Peyer's patch (tissue), 4 donors: ENCODE results near the gene MICAL3. TPM values are rescaled to one million over a fixed set of nuclear protein-coding genes. Genes with fewer than 3 reads are reported as not detected.

Experiments
- DNase-seq, 3 donors: peaks; one replicate each; pipeline ENCODE4 v3.0.0-alpha.2; 2017 to 2019
- H3K27ac ChIP-seq, 4 donors: fragments of 200-600 bp; sonication (generic); one replicate each; pipeline ENCODE4 v1.5.1; 2016 to 2019
- H3K27me3 ChIP-seq, 2 donors: fragments of 200-600 bp; sonication (generic); one replicate each; pipeline ENCODE4 v1.5.1; 2019
- H3K36me3 ChIP-seq, 3 donors: fragments of 200-600 bp; sonication (generic); one replicate each; pipeline ENCODE4 v1.5.1; 2016 to 2019
- H3K4me1 ChIP-seq, 4 donors: fragments of 200-600 bp; sonication (generic); one replicate each; pipeline ENCODE4 v1.5.1; 2016 to 2019
- H3K4me3 ChIP-seq, 4 donors: fragments of 200-600 bp; sonication (generic); 1 replicate in 3 of 4; 2 replicates in 1 of 4; pipeline ENCODE4 v1.5.1; 2016 to 2019; ENCODE audit warnings: mild to moderate bottlenecking in 1 of 4
- H3K9me3 ChIP-seq, 4 donors: fragments of 200-600 bp; sonication (generic); one replicate each; pipeline ENCODE4 v1.5.1; 2016 to 2019; ENCODE audit warnings: mild to moderate bottlenecking in 1 of 4
- CTCF ChIP-seq, 6 experiments: fragments of 450-650 bp in 4 of 6; fragments of 200-600 bp in 2 of 6; sonication (generic) in 1 of 6; IDR thresholded peaks; one replicate each; pipeline ENCODE4 v1.5.1; 2017 to 2019; ENCODE audit warnings: antibody characterized with exemption in 6 of 6, mild to moderate bottlenecking in 3 of 6, moderate library complexity in 1 of 6
- POLR2A ChIP-seq, 2 donors: fragments of 450-650 bp; IDR thresholded peaks; one replicate each; pipeline ENCODE4 v1.5.1; 2017; ENCODE audit warnings: antibody characterized with exemption in 2 of 2, mild to moderate bottlenecking in 2 of 2, moderate library complexity in 2 of 2
- total RNA-seq, 4 donors: library from RNA; depleted of rRNA; stranded (reverse); fragments of >200 nt; gene quantifications; one replicate each; pipeline ENCODE4 v1.1.0, GENCODE V29; 2016

MICAL3 gene
- total RNA-seq, 4 donors from 2014 or later: 68.5 to 99.1 (median 88.7) TPM

- Histone ChIP-seq H3K27me3 (no peaks in the 10 kb centered on the region), H3K4me1 (peaks cover 0 to 15% (median 7%) of the 10 kb centered on the region in 4 donors), H3K4me3 (no peak overlapping the region), H3K36me3 (peaks cover 0 to 28% (median 0%) of the 10 kb centered on the region in 3 donors), H3K27ac (no peak overlapping the region), H3K9me3 (no peaks in the 10 kb centered on the region)
- TF ChIP-seq CTCF (IDR thresholded peaks at IDR 0.05) (no peak), POLR2A (IDR thresholded peaks at IDR 0.05) (no peak)
- no peak for DNase-seq
Observed at GRCh38 chr22:17789379-17790200, 234.8 kb downstream of the MICAL3 start.

GRCh38 chr22:17788528-17789378 is 235.6 kb downstream of the MICAL3 start:
- Histone ChIP-seq H3K4me3 (no peak overlapping the region), H3K36me3 (peaks cover 0 to 28% (median 0%) of the 10 kb centered on the region in 3 donors), H3K4me1 (peaks cover 0 to 15% (median 7%) of the 10 kb centered on the region in 4 donors), H3K27me3 (no peaks in the 10 kb centered on the region), H3K9me3 (no peaks in the 10 kb centered on the region), H3K27ac (no peak overlapping the region)
- no peak for DNase-seq
- TF ChIP-seq CTCF (IDR thresholded peaks at IDR 0.05): peak in 2 of 6 experiments; percentile 13 to 26
- TF ChIP-seq POLR2A (IDR thresholded peaks at IDR 0.05): no peak

- Histone ChIP-seq H3K36me3 (peaks cover 0 to 28% (median 0%) of the 10 kb centered on the region in 3 donors), H3K9me3 (no peaks in the 10 kb centered on the region), H3K4me3 (no peak overlapping the region), H3K27me3 (no peaks in the 10 kb centered on the region), H3K4me1 (peaks cover 0 to 20% (median 7%) of the 10 kb centered on the region in 4 donors), H3K27ac (peak overlapping the region in 2 of 4 donors; percentile 37 to 82)
- DNase-seq: no peak
- TF ChIP-seq CTCF (IDR thresholded peaks at IDR 0.05): no peak
- no peak for TF ChIP-seq POLR2A (IDR thresholded peaks at IDR 0.05)
Observed at GRCh38 chr22:17787716-17788330, 236.5 kb downstream of the MICAL3 start.

- H3K9me3 ChIP-seq: no peaks in the 10 kb centered on the region
- peaks cover 0 to 28% (median 0%) of the 10 kb centered on the region in 3 donors for H3K36me3 ChIP-seq
- DNase-seq: no peak
- H3K27me3 ChIP-seq: no peaks in the 10 kb centered on the region
- H3K27ac ChIP-seq: peak overlapping the region in 3 of 4 donors; percentile 51 to 90 (median 82)
- peaks cover 0 to 24% (median 9%) of the 10 kb centered on the region in 4 donors for H3K4me1 ChIP-seq
- TF ChIP-seq CTCF (IDR thresholded peaks at IDR 0.05) (no peak), POLR2A (IDR thresholded peaks at IDR 0.05) (no peak)
- H3K4me3 ChIP-seq: no peak overlapping the region
Observed at GRCh38 chr22:17787241-17787640, 237.1 kb downstream of the MICAL3 start.

- Histone ChIP-seq H3K4me3 (no peak overlapping the region), H3K27ac (peak overlapping the region in 3 of 4 donors; percentile 55 to 90 (median 82)), H3K27me3 (no peaks in the 10 kb centered on the region), H3K4me1 (peaks cover 4 to 30% (median 9%) of the 10 kb centered on the region in 4 donors), H3K9me3 (no peaks in the 10 kb centered on the region), H3K36me3 (peaks cover 0 to 28% (median 0%) of the 10 kb centered on the region in 3 donors)
- TF ChIP-seq POLR2A (IDR thresholded peaks at IDR 0.05) (peak in 1 of 2 donors; percentile 22), CTCF (IDR thresholded peaks at IDR 0.05) (peak in 3 of 6 experiments; percentile 49 to 54 (median 53))
- DNase-seq: peak in 2 of 3 donors; percentile 85 to 86
Observed at GRCh38 chr22:17786435-17787161, 237.8 kb downstream of the MICAL3 start.
